ENCODE results near the gene COMMD10.
A peak's percentile ranks its signal among the peaks of the same experiment; 100 is the strongest.
"Not testable (repeated sequence)": the region's sequence is repeated elsewhere in the genome, so short reads cannot be mapped to it uniquely, and the experiment has no call there.

Gene COMMD10

DNA sequence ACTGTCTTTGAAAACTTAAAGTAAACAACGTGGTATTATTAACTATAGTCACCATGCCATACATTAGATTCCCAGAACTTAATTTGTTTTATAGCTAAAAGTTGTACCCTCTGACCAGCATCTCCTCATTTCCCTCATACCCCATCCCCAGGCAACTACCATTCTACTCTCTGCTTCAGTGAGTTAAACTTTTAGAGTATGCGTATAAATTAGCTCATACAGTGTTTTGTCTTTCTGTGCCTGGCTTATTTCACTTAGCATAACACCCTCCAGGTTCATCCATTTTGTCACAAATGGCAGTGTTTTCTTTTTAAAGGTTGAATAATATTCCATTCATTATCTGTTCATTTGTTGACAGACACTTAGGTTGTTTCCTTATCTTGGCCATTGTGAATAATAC, 14.2 kb downstream of the COMMD10 start:
- FAIRE-seq, result no peak

DNA sequence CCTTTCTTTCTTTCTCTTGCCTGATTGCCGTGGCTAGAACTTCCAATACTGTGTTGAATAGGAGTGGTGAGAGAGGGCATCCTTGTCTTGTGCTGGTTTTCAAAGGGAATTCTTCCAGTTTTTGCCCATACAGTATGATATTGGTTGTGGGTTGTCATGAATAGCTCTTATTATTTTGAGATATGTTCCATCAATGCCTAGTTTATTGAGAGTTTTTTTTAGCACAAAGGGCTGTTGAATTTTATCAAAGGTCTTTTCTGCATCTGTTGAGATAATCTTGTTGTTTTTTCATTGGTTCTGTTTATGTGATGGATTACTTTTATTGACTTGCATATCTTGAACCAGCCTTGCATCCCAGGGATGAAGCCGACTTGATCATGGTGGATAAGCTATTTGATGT, 20.1 kb downstream of the COMMD10 start:
- not testable (repeated sequence) for FAIRE-seq

DNA sequence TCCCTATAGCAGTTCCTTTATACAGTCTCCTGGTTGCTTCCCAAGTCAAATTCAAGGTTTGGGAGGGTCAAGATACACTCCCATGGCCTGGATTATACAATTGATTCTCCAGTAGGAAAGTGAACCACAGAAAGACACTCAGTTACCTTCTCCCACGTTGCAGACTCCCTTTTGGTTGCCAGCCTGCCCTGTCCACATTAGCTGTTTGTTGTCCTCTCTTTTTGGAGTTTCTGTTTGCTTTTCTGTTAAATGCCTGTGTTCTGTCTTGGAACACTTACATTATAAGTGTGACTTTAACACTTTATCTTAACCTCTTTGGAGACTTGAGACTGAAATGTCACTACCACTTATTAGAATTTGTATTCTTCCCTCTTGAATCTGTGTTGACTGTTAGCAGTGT, 30.3 kb downstream of the COMMD10 start:
- no peak for FAIRE-seq

DNA sequence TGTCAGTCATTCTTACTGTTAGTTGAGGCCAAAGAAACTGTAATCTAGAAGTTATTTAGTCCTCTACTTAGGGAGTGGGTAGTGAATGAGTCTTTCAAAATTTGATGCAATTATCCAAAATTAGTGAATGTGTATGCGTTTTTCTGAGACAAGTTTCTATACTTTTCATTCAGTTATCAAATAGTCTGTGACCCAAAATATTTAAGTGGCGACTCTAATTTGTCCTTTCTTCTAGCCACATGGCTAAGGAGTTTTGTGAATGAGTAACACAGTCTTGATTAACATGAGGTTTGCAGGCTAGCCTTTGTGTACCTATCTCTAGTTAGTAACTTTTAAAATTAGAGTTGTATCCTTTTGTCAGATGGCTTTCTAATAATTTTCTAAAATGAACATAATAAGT, 45.6 kb downstream of the COMMD10 start:
- FAIRE-seq, result no peak

DNA sequence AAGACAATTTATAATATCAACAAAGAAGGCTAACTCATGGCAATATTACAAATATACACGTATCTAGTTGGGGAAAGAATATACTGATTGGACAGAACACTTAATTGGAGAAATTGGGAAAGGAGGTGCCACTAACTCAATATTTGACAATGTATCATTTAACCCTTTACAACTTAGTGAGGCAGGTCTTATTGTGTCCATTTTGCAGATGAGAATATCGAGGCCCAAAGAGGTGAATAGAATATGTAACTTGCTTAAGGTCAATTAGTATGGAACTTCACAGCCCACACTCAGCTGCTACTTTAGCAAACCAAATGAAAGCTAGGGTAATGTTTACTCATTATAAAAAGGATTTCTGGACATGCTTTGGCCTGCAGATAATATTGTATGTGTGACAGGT, 46.2 kb downstream of the COMMD10 start:
- no peak for FAIRE-seq

DNA sequence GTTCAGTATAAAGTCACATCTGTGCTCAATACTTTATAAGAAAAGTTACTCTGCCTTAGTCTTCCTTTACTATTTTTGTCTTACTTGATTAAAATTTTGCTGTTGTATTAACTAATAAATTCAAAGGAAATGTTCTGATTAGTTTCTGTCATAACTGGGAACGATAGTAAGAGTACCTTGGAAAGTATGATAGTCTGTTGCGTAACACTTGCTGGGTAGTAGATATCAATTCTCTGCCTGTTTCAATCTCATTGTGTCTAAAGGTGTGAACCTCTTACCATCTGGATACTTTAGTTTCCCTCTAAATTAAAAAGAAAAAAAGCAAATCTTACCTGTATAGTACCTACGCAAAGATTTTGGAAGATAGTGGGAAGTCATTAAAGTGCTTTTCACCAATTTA, 48.5 kb downstream of the COMMD10 start:
- no peak for FAIRE-seq

DNA sequence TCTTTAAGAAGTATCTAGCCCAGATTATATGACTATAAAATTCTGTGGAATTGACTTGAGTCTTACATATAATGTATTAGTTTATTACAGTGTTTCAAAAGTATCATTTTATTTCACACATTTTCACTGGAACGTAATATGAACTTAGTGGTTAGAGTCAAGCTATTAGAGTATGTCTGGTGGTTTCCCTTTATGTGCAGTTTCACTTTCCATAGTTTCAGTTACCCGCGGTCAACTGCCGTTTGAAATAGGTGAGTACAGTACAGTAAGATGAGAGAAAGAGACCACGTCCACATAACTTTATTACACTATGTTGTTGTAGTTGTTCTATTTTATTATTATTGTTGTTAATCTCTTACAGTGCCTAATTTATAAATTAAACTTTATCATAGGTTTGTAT, 50.5 kb downstream of the COMMD10 start:
- FAIRE-seq, result no peak

DNA sequence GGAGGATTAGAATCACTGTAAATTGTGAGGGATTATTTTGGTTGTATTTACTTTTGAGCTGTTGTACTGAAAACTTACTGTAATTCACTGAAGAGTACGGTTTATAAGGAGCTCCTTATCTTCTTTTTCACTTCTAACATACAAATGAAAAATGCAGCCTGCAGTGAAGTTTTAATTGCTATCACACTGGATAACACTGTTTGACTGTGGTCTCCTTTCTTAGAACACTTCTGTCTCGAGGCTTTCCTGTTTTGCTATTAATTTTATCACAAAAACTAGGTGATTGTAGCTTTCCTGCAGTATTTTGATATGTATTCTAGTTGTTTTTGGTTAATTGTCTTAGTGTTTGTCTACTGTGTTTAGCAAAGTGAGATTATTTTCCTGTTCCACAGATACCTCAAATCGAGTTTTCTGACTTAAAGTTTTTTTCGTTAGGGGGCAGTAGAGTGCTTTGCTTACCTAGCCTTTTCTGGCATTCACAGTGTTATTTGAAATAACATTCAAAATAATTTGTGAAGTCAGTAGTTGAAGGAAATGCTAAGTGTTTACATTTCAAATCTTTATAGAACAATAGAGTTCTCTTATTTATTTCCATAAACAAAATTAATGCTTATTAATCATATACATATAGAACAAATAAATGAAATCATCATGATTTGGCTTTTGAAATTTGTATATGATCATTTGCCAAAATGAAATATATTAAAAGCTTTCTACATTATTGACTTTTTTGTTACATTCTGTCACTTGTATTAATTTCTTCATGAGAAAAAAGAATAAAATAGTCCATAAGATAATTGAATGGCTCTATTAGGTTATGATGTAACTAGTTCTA, 52.9 kb downstream of the COMMD10 start:
- peak; percentile 96 for FAIRE-seq

DNA sequence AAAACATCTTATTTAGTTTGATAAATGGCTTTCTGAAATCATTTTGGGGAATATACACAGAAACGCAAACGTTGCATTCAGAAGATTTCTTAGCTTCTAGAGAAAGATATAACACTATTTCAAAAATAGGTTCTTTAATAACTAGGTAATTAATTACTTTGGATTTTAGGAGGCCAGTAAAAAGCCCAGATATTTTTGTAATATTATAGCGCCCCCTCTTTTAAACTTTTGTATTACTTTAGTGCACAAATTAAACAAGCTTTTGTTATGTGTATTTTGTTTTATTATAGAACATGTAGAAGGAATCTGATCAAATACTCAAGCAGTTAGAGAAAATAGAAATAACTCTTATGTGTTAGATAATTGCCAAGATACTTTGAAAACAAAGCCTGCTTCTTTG, 57.7 kb downstream of the COMMD10 start:
- FAIRE-seq, result peak; percentile 69

DNA sequence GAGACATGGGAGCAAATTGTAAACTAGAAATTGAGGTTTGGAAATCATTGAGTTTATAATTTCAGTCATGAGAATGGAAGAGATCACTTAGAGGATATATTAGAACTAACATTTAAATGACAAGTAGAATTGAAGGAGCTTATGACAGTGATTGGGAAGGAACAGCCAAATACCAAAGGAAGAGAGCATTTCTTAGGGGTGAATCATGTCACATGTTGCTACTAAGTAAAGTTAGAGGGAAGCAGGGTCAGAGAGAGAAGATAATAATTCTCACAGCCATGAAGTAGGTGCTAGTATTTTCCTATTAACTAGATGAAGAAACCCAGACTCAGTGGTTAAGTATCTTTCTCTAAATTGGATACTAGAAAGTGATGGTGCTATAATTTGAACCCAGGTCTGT, 59.3 kb downstream of the COMMD10 start:
- no peak for FAIRE-seq

DNA sequence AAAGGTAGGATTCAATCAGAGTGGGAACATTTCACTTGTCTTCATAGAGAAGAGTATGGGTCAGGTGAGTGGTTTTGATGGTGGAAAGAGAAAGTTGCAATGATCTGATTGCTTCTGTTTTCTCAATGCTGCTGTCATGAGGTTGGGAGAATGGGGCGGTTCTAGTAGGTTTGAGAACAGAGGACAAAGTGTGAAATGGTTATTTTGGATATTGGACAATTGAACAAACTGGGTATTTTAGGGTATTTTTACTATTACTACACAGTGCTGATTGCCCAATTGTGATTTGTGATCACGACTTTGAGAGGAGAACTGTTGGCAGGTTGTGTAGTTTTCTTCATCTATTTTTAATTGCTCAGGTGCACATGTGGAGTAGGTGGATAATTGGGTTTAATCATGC, 60.2 kb downstream of the COMMD10 start:
- FAIRE-seq, result no peak

DNA sequence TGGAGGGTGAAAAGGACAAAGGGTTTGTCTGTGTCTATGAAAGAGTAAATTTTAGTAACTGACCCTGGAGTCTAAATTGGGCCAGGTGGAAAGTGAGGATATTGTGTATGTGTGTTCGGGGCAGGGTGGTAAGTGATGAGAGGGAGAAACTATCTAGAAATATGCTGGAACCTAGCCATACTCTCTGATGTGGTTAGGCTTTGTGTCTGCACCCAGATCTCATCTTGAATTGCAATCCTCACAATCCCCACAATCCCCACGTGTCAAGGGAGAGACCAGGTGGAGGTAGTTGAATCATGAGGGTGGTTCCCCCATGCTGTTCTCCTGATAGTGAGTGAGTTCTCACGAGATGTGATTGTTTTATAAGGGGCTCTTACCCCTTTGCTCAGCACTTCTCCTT, 60.6 kb downstream of the COMMD10 start:
- FAIRE-seq, result no peak

DNA sequence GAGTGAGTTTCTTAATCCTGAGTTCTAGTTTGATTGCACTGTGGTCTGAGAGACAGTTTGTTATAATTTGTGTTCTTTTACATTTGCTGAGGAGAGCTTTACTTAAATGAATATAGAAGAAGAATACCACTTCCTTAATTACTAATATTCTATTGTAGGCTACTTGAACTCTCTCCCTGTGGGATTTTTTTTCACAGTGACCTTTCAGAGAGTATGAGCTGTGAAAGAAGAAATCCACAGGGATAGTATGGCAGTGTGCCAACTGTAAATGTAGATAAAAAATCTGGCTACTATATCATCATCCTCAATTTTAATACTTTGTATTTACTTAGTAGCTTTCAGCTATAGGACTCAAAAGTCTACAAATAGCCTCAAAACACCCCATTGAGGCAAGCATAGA, 67.3 kb downstream of the COMMD10 start:
- no peak for FAIRE-seq

DNA sequence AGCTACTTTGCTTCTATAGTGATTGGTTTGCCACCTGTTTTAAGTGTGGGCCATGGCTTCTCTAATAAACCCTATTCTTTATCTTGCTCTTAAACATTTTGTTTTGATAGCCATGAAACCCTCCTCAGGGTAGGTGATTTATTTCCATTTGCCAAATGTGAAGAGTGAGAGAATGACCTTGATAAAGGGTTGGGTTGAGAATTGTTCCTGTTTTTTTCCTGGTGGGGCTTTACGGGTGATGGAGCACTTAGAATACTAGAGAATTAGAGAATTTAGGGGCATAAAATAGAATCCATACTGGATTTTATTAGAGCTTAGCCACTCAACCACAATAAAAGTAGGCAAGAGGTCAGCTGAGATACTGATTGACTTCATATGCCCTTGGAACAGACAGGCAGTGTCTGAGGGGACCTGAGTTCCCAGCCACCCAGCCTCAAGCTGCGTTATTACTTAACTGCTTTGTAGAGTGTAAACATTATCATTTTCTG, 68.9 kb downstream of the COMMD10 start:
- FAIRE-seq, result no peak

DNA sequence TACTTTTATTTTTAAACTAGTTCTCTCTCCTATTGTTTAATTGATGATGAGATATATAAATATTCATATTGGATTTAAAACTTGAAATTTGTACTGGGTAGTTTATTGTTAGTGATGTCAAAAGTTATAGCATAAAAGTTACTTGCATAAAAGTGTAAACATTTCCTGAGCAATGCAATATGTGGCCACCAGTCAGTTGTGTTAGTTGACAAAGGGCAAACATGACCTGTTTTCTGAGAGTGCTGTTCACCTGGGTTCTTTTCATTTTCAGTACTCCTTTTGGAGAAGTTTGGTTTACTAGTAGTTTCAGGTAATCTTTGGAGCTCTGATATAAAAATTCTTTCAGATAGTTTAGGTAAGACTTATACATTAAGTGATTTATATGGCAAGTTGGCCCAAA, 69.4 kb downstream of the COMMD10 start:
- FAIRE-seq, result no peak

DNA sequence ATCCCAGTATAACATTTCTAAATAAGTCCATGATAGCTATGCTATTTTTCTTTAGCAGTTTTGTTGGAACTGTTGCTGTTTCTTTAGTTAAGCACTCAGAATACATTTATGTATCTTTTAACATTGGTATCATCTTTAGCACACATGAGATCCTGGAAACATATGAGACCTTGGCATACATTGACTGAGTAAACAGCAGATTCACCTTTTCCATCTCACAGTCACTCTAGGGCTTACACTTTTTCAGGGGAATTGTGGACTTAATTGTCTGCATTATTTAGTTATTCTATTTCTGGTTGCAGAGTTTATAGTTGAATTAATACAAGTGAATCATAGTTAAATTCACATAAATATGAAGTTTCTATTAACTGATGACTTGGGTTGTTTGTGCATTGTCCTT, 70.1 kb downstream of the COMMD10 start:
- FAIRE-seq, result no peak

DNA sequence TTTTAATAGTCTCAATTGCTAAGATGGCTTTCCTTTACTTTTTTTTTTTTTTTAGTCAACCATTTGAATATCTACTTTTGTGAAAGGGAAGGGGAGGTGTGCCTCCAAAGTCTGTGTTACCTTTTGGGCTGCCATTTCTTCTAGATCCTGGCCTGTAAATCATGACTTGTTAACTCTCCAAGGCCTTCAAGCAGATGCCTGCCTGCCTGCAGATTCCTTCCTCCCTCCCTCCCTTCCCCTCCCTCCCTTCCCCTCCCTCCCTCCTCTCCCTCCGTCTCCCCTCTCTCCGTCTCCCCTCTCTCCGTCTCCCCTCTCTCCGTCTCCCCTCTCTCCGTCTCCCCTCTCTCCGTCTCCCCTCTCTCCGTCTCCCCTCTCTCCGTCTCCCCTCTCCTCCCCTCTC, 73.1 kb downstream of the COMMD10 start:
- FAIRE-seq, result no peak

DNA sequence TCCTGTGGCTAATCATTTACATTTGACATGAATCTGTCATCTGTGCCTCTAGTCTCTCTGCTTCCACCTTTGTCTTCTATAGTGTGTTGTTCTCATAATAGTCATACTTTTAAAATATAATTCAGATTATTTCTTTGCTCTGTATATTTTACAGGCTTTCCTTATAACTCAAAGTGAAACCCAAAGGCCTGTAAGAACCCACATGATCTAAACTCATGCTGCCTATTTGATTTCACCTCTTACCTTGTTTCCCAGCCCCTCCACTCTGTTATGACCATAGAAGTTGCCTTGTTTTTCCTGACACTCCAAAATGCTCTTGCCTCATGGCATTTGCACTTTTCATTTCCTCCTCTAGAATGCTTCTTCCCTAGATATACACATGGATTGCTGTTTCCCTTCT, 74.2 kb downstream of the COMMD10 start:
- no peak for FAIRE-seq

DNA sequence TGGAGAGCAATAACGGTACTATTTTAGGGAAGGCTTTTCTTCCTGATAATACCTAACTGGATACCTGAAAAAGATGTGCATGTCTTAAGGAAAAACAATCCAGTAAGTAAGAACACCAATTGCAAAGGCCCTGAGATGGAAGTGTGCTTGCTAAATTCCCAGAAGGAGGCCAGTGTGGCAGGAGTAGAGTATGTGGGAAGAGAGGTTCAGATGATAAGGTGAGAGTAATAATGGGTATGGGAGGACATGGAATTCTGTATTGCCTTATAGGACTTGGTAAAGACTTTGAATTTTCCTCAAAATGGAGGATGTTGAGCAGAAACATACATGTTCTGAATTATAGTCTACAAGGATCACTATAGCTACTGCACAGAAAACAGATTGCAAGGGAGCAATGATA, 89.3 kb downstream of the COMMD10 start:
- no peak for FAIRE-seq

DNA sequence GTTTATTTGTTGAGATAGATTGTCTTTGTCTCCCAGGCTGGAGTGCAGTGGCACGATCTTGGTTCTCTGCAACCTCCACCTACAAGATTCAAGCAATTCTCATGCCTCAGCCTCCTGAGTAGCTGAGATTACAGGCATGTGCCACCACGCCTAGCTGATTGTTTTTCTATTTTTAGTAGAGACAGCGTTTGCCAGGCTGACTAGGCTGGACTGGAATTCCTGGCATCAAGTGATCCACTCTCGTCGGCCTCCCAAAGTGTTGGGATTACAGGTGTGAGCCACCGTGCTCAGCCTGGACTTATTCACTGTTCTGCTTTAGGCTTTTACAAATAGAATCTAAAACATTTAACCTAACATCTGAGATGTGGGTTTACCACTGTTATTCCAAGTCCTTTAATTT, 91.3 kb downstream of the COMMD10 start:
- FAIRE-seq, result no peak

DNA sequence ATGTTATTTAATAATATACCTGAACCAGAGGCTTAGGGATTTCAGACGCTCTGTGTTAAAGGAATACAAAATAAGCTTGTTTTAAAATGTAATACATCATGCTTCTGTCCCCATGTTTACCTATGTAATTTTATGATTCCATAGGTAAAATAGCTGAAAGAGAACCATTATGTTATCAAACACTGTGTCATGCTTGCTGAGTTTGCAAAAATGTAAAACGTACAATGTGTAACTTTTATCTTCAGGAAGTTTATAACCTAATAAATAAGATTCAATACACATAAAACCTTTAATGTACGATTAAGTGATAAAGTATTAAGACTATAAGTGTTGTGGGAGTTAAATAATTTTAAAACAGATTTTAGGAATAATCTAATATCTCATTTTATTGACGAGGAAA, 94.1 kb downstream of the COMMD10 start:
- no peak for FAIRE-seq

DNA sequence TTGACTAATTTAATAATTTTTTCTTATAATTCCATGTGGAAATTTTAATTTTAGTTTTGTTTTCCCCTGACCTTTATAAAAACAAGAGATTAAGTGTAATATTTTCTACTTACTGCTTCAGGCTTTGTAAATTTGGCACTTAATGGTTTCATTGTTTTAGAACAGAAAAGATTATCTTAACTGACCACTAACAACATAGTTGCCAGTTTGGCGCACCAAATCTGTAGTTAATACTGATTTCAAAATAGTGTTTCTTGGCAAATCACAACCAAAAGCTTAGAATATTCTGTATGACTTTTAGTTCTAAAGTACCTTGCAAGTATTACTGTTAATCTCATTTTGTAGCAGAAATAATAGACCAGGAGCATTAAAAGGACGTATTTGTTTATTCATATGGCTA, 124.3 kb downstream of the COMMD10 start:
- FAIRE-seq, result no peak

DNA sequence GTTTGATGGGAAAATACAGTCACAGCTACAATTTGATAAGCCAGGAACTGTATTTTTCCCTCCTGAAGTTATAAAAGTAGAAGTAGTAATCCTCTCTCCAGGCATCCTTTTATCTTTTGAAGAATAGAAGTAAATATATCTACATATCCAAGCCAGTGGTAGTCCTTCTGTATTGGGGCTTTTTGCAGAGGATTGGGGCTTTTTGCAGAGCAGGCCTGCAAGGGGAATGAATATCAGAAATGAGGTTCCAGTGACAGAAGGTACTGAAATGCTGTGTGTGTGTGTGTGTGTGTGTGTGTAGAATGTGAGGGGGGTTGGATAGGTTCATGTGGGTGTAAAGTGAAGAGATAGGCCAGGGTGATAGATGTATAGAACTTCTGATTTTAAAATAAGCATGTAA, 127.4 kb downstream of the COMMD10 start:
- no peak for FAIRE-seq

DNA sequence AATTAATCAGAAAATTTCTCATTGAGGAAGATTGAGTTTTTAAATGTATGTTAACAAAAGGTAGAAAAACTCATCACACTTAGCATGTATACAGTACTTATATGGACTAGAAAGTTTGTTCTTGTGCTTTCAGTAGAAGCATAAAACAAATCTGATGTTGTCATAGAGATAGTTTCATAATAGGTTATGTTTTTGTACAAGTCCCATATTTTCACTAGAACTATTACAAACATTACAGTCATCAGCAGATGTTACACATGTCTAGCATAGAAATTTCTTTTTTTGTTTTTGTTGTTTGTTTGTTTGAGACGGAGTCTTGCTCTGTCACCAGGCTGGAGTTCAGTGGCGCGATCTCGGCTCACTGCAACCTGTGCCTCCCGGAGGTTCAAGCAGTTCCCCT, 131.4 kb downstream of the COMMD10 start:
- FAIRE-seq, result peak; percentile 17

DNA sequence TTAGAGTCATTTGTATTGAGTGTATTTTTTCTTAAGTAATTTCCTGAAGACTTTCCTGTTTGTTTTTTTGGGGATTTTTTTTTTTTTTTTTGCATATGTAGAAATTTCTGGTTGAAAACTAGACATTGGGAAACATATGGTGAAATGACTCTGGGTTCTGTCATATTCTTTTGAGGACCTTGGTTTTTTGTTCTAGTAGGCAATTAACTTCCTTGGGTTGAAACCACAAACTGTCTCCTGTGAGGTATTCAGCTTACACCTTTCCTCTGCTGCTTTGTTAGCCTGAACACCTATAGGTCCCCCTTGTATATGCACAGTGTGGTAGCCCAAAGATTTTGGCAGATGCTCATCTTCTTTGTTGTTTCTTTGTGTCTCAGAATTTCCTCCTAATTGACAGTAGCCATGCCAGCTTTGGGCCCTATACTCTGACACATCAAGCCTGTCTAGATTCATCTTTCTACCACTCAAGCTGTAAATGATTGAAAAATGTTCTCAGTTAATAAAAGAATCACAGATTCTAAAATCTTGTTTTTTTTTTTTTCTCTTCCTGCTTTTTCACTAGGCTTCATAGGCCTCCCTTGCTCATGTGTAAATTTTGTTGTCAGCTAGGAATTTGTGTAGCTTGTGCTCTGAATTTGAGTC, 140.6 kb downstream of the COMMD10 start:
- FAIRE-seq, result no peak
